ENCODE measurements around the gene ERC2.

ERC2 gene

GRCh38 chr3:55902221-55902900 lies 565.9 kb downstream of the ERC2 start:
- Histone ChIP-seq H3K18ac (ENCODE audit: low read length) (no peak overlapping the region), H3K36me3 (ENCODE audit: control insufficient read depth in 1 of 2, insufficient read depth in 2 of 2, low read length in 2 of 2) (no peaks in the 10 kb centered on the region), H3K79me1 (ENCODE audit: low read length) (no peaks in the 10 kb centered on the region), H3K4me3 (ENCODE audit: low read depth, low read length) (no peak overlapping the region), H2BK12ac (ENCODE audit: low read length) (peak overlapping the region; percentile 85), H2BK120ac (ENCODE audit: insufficient read depth, low read length, poor library complexity) (no peak overlapping the region), H2BK5ac (ENCODE audit: low read depth, low read length, poor library complexity) (peak overlapping the region; percentile 28), H4K12ac (ENCODE audit: low read depth, low read length) (no peak overlapping the region), H3K23ac (ENCODE audit: low read length) (no peak overlapping the region), H3K4ac (ENCODE audit: low read depth, low read length) (no peak overlapping the region), H3K9me3 (ENCODE audit: insufficient read depth, low read depth, low read length) (no peaks in the 10 kb centered on the region), H4K8ac (ENCODE audit: low read depth, low read length) (no peak overlapping the region), H3K4me2 (ENCODE audit: low read length) (no peak overlapping the region), H3K9ac (ENCODE audit: low read length) (no peak overlapping the region), H2AFZ (ENCODE audit: insufficient read depth, low read length, poor library complexity) (no peak overlapping the region), H3K4me1 (ENCODE audit: control insufficient read depth in 1 of 2, insufficient read depth in 2 of 2, low read length in 2 of 2) (peaks cover 2 to 6% of the 10 kb centered on the region in 2 experiments), H3K14ac (ENCODE audit: low read length) (peak overlapping the region; percentile 40), H3K27me3 (ENCODE audit: insufficient read depth, low read length) (no peaks in the 10 kb centered on the region), H3K27ac (ENCODE audit: low read depth, low read length) (no peak overlapping the region), H4K91ac (ENCODE audit: low read depth, low read length) (no peak overlapping the region), H3K79me2 (ENCODE audit: control insufficient read depth, insufficient read depth, low read length, poor library complexity) (no peaks in the 10 kb centered on the region), H2AK5ac (ENCODE audit: low read length) (peak overlapping the region; percentile 61)
- DNase-seq, result no peak
- no CpG with 5 or more reads among the region's 14 CpGs for WGBS (ENCODE audit: extremely low coverage, insufficient coverage, insufficient read length)

GRCh38 chr3:55899887-55900286 lies 568.4 kb downstream of the ERC2 start:
- Histone ChIP-seq H4K8ac (ENCODE audit: low read depth, low read length) (no peak overlapping the region), H3K27me3 (ENCODE audit: insufficient read depth, low read length) (no peaks in the 10 kb centered on the region), H3K23ac (ENCODE audit: low read length) (no peak overlapping the region), H4K91ac (ENCODE audit: low read depth, low read length) (no peak overlapping the region), H2BK120ac (ENCODE audit: insufficient read depth, low read length, poor library complexity) (no peak overlapping the region), H3K79me2 (ENCODE audit: control insufficient read depth, insufficient read depth, low read length, poor library complexity) (no peaks in the 10 kb centered on the region), H3K18ac (ENCODE audit: low read length) (no peak overlapping the region), H4K12ac (ENCODE audit: low read depth, low read length) (no peak overlapping the region), H2AFZ (ENCODE audit: insufficient read depth, low read length, poor library complexity) (no peak overlapping the region), H3K9me3 (ENCODE audit: insufficient read depth, low read depth, low read length) (no peaks in the 10 kb centered on the region), H3K4me3 (ENCODE audit: low read depth, low read length) (no peak overlapping the region), H3K4me1 (ENCODE audit: control insufficient read depth in 1 of 2, insufficient read depth in 2 of 2, low read length in 2 of 2) (peaks cover 3 to 7% of the 10 kb centered on the region in 2 experiments), H2BK12ac (ENCODE audit: low read length) (no peak overlapping the region), H3K4me2 (ENCODE audit: low read length) (no peak overlapping the region), H3K27ac (ENCODE audit: low read depth, low read length) (no peak overlapping the region), H3K4ac (ENCODE audit: low read depth, low read length) (no peak overlapping the region), H3K14ac (ENCODE audit: low read length) (no peak overlapping the region), H2BK5ac (ENCODE audit: low read depth, low read length, poor library complexity) (no peak overlapping the region), H2AK5ac (ENCODE audit: low read length) (no peak overlapping the region), H3K36me3 (ENCODE audit: control insufficient read depth in 1 of 2, insufficient read depth in 2 of 2, low read length in 2 of 2) (no peaks in the 10 kb centered on the region), H3K79me1 (ENCODE audit: low read length) (no peaks in the 10 kb centered on the region), H3K9ac (ENCODE audit: low read length) (no peak overlapping the region)
- peak in 1 of 2 donors; percentile 33 for DNase-seq
- no CpG with 5 or more reads among the region's 3 CpGs for WGBS (ENCODE audit: extremely low coverage, insufficient coverage, insufficient read length)

DNA sequence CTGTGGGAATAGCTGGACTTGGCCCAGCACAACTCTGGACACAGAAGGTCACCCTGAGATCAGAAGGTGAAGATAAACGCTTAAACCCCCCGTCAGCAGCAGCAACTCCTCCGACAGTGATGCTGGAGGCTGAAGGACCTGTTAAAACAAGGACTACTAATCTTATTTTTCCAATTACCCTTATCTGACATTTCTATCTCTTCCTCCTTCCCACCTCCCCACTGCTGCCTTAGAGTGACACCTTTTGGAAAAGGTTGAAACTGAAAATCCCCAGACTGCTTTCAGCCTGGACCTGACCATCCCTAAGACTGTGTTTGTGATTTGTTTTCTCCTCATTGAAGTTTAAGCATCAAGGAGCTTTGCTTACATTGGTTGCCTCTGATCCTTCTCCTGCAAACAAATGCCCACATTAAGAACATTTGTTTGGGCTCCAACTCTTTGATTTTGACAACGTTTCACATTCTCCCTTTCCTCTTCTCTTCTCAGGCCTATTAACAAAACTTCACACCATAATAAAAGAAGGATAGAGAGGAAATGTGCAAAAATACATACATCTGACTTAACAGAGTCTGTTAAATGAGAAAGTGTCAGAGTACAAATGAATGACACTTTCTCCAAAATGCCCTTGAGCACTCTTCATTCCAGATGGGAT lies 570.6 kb downstream of the ERC2 start:
- no peak overlapping the region for H3K27ac ChIP-seq (ENCODE audit: low read depth, low read length)
- H4K91ac ChIP-seq (ENCODE audit: low read depth, low read length), result no peak overlapping the region
- H3K9me3 ChIP-seq (ENCODE audit: insufficient read depth, low read depth, low read length), result no peaks in the 10 kb centered on the region
- no peaks in the 10 kb centered on the region for H3K79me2 ChIP-seq (ENCODE audit: control insufficient read depth, insufficient read depth, low read length, poor library complexity)
- no peak overlapping the region for H2BK120ac ChIP-seq (ENCODE audit: insufficient read depth, low read length, poor library complexity)
- H2BK12ac ChIP-seq (ENCODE audit: low read length), result peak overlapping the region; percentile 17
- H3K27me3 ChIP-seq (ENCODE audit: insufficient read depth, low read length), result no peaks in the 10 kb centered on the region
- no peak overlapping the region for H2BK5ac ChIP-seq (ENCODE audit: low read depth, low read length, poor library complexity)
- H3K79me1 ChIP-seq (ENCODE audit: low read length), result no peaks in the 10 kb centered on the region
- no peak overlapping the region for H3K4ac ChIP-seq (ENCODE audit: low read depth, low read length)
- no peak overlapping the region for H3K4me3 ChIP-seq (ENCODE audit: low read depth, low read length)
- peak overlapping the region; percentile 23 for H4K12ac ChIP-seq (ENCODE audit: low read depth, low read length)
- H4K8ac ChIP-seq (ENCODE audit: low read depth, low read length), result no peak overlapping the region
- peak; percentile 26 to 67 for DNase-seq
- no peak overlapping the region for H3K4me2 ChIP-seq (ENCODE audit: low read length)
- no CpG with 5 or more reads among the region's 4 CpGs for WGBS (ENCODE audit: extremely low coverage, insufficient coverage, insufficient read length)
- peaks cover 3% of the 10 kb centered on the region in 2 experiments for H3K4me1 ChIP-seq (ENCODE audit: control insufficient read depth in 1 of 2, insufficient read depth in 2 of 2, low read length in 2 of 2)
- H3K18ac ChIP-seq (ENCODE audit: low read length), result no peak overlapping the region
- H3K14ac ChIP-seq (ENCODE audit: low read length), result no peak overlapping the region
- H3K9ac ChIP-seq (ENCODE audit: low read length), result no peak overlapping the region
- no peak overlapping the region for H2AFZ ChIP-seq (ENCODE audit: insufficient read depth, low read length, poor library complexity)
- no peak overlapping the region for H2AK5ac ChIP-seq (ENCODE audit: low read length)
- H3K36me3 ChIP-seq (ENCODE audit: control insufficient read depth in 1 of 2, insufficient read depth in 2 of 2, low read length in 2 of 2), result no peaks in the 10 kb centered on the region
- H3K23ac ChIP-seq (ENCODE audit: low read length), result no peak overlapping the region

DNA sequence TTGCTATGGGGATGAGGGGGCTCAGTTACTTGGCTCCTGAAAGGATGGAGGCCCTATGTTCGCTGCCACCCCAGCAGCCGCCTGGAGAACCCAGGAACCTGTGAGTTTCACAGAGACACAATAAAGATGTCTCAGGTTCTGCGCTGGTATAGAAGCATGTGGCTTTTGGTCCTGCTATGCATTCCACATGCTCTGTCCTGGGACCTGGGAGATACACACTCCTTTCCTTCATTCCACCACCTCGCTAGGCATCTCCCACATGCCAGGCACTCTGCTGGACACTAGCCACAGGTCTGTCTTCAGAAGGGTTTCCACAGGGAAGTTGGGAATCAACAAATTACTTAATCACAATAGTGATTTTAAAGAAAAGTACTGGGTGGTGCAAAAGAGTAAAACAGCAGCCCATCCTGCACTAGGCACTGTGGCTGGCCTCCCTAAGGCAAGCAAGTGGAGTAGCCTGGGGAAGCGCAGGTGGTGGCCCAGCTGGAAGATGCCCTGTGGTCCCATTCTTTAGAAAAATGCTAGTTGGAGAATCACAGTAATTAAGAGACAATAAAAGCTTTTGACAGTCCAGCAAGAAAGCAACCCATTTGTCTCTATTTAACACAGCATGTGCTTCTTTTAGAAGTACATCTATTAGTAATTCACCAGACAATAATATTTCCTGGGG lies 572.2 kb downstream of the ERC2 start:
- Histone ChIP-seq H2AFZ (ENCODE audit: insufficient read depth, low read length, poor library complexity) (no peak overlapping the region), H3K9me3 (ENCODE audit: insufficient read depth, low read depth, low read length) (no peaks in the 10 kb centered on the region), H3K14ac (ENCODE audit: low read length) (no peak overlapping the region), H2BK12ac (ENCODE audit: low read length) (no peak overlapping the region), H3K79me2 (ENCODE audit: control insufficient read depth, insufficient read depth, low read length, poor library complexity) (no peaks in the 10 kb centered on the region), H3K4me1 (ENCODE audit: control insufficient read depth in 1 of 2, insufficient read depth in 2 of 2, low read length in 2 of 2) (peaks cover 3% of the 10 kb centered on the region in 2 experiments), H3K36me3 (ENCODE audit: control insufficient read depth in 1 of 2, insufficient read depth in 2 of 2, low read length in 2 of 2) (no peaks in the 10 kb centered on the region), H3K18ac (ENCODE audit: low read length) (no peak overlapping the region), H2BK120ac (ENCODE audit: insufficient read depth, low read length, poor library complexity) (no peak overlapping the region), H3K23ac (ENCODE audit: low read length) (no peak overlapping the region), H3K79me1 (ENCODE audit: low read length) (no peaks in the 10 kb centered on the region), H4K8ac (ENCODE audit: low read depth, low read length) (no peak overlapping the region), H3K4me3 (ENCODE audit: low read depth, low read length) (no peak overlapping the region), H4K12ac (ENCODE audit: low read depth, low read length) (no peak overlapping the region), H4K91ac (ENCODE audit: low read depth, low read length) (no peak overlapping the region), H2AK5ac (ENCODE audit: low read length) (no peak overlapping the region), H3K4ac (ENCODE audit: low read depth, low read length) (no peak overlapping the region), H2BK5ac (ENCODE audit: low read depth, low read length, poor library complexity) (no peak overlapping the region), H3K4me2 (ENCODE audit: low read length) (no peak overlapping the region), H3K27ac (ENCODE audit: low read depth, low read length) (no peak overlapping the region), H3K9ac (ENCODE audit: low read length) (no peak overlapping the region), H3K27me3 (ENCODE audit: insufficient read depth, low read length) (no peaks in the 10 kb centered on the region)
- no peak for DNase-seq
- WGBS (ENCODE audit: extremely low coverage, insufficient coverage, insufficient read length), result no CpG with 5 or more reads among the region's 5 CpGs
